ENCODE results near the gene NLK. TPM values are rescaled to one million over a fixed set of nuclear protein-coding genes. Genes with fewer than 3 reads are reported as not detected.

Gene NLK
- total and polyA plus RNA-seq, 2 donors (not counting 1 experiment from before 2014, with no cell fraction given), result 14.4 to 16.1 TPM

- H3K9ac ChIP-seq (ENCODE audit: insufficient read depth, low read length), result no peak overlapping the region
- H3K9me3 ChIP-seq (ENCODE audit: control insufficient read depth, insufficient read depth, low read depth, low read length), result no peaks in the 10 kb centered on the region
- no peaks in the 10 kb centered on the region for H3K4me1 ChIP-seq (ENCODE audit: control insufficient read depth, extremely low read depth, insufficient read depth, low read length)
- H3K27ac ChIP-seq (ENCODE audit: insufficient read depth, low read length), result no peak overlapping the region
- no peak for DNase-seq (ENCODE audit: low read depth in 2 of 2)
- TF ChIP-seq CTCF (conservative IDR thresholded peaks at IDR 0.05 in 1 of 2, IDR thresholded peaks at IDR 0.05 in 1 of 2; ENCODE audit: low read depth in 1 of 2, low read length in 2 of 2) (no peak), EZH2 (IDR thresholded peaks at IDR 0.05; ENCODE audit: low read length, missing control alignments) (no peak)
- H3K4me3 ChIP-seq (replicated peaks in 1 of 4; ENCODE audit: control extremely low read depth in 1 of 4, insufficient read depth in 1 of 4, low read depth in 3 of 4, low read length in 4 of 4), result no peak overlapping the region
- no peak overlapping the region for H3K4me2 ChIP-seq (ENCODE audit: extremely low read depth, insufficient read depth, low read length)
- H3K36me3 ChIP-seq (ENCODE audit: control insufficient read depth, insufficient read depth, low read length), result peaks cover 1% of the 10 kb centered on the region
- no peaks in the 10 kb centered on the region for H3K27me3 ChIP-seq (ENCODE audit: control insufficient read depth, insufficient read depth, low read length)
- no peak overlapping the region for H2AFZ ChIP-seq (ENCODE audit: low read length)
- no peaks in the 10 kb centered on the region for H4K20me1 ChIP-seq (ENCODE audit: control insufficient read depth, extremely low read depth, insufficient read depth, low read length)
- no peaks in the 10 kb centered on the region for H3K79me2 ChIP-seq (ENCODE audit: control insufficient read depth, insufficient read depth, low read length)
Measured at GRCh38 chr17:28199115-28199514, 156.6 kb downstream of the NLK start.

- H4K20me1 ChIP-seq (ENCODE audit: control insufficient read depth, extremely low read depth, insufficient read depth, low read length), result no peaks in the 10 kb centered on the region
- H2AFZ ChIP-seq (ENCODE audit: low read length), result no peak overlapping the region
- H3K4me3 ChIP-seq (replicated peaks in 1 of 4; ENCODE audit: control extremely low read depth in 1 of 4, insufficient read depth in 1 of 4, low read depth in 3 of 4, low read length in 4 of 4), result no peak overlapping the region
- H3K36me3 ChIP-seq (ENCODE audit: control insufficient read depth, insufficient read depth, low read length), result no peaks in the 10 kb centered on the region
- DNase-seq (ENCODE audit: low read depth in 2 of 2), result no peak
- no peaks in the 10 kb centered on the region for H3K4me1 ChIP-seq (ENCODE audit: control insufficient read depth, extremely low read depth, insufficient read depth, low read length)
- no peaks in the 10 kb centered on the region for H3K27me3 ChIP-seq (ENCODE audit: control insufficient read depth, insufficient read depth, low read length)
- H3K9ac ChIP-seq (ENCODE audit: insufficient read depth, low read length), result no peak overlapping the region
- no peaks in the 10 kb centered on the region for H3K79me2 ChIP-seq (ENCODE audit: control insufficient read depth, insufficient read depth, low read length)
- no peak overlapping the region for H3K27ac ChIP-seq (ENCODE audit: insufficient read depth, low read length)
- no peak overlapping the region for H3K4me2 ChIP-seq (ENCODE audit: extremely low read depth, insufficient read depth, low read length)
- no peaks in the 10 kb centered on the region for H3K9me3 ChIP-seq (ENCODE audit: control insufficient read depth, insufficient read depth, low read depth, low read length)
- TF ChIP-seq CTCF (conservative IDR thresholded peaks at IDR 0.05 in 1 of 2, IDR thresholded peaks at IDR 0.05 in 1 of 2; ENCODE audit: low read depth in 1 of 2, low read length in 2 of 2), result no peak
- TF ChIP-seq EZH2 (IDR thresholded peaks at IDR 0.05; ENCODE audit: low read length, missing control alignments), result no peak
Measured at GRCh38 chr17:28199728-28200127, 157.3 kb downstream of the NLK start.

- TF ChIP-seq CTCF (conservative IDR thresholded peaks at IDR 0.05 in 1 of 2, IDR thresholded peaks at IDR 0.05 in 1 of 2; ENCODE audit: low read depth in 1 of 2, low read length in 2 of 2), result no peak
- no peak for TF ChIP-seq EZH2 (IDR thresholded peaks at IDR 0.05; ENCODE audit: low read length, missing control alignments)
- Histone ChIP-seq H3K9me3 (ENCODE audit: control insufficient read depth, insufficient read depth, low read depth, low read length) (no peaks in the 10 kb centered on the region), H4K20me1 (ENCODE audit: control insufficient read depth, extremely low read depth, insufficient read depth, low read length) (no peaks in the 10 kb centered on the region), H2AFZ (ENCODE audit: low read length) (no peak overlapping the region), H3K27me3 (ENCODE audit: control insufficient read depth, insufficient read depth, low read length) (no peaks in the 10 kb centered on the region), H3K27ac (ENCODE audit: insufficient read depth, low read length) (no peak overlapping the region), H3K36me3 (ENCODE audit: control insufficient read depth, insufficient read depth, low read length) (no peaks in the 10 kb centered on the region), H3K79me2 (ENCODE audit: control insufficient read depth, insufficient read depth, low read length) (no peaks in the 10 kb centered on the region), H3K4me2 (ENCODE audit: extremely low read depth, insufficient read depth, low read length) (no peak overlapping the region), H3K4me1 (ENCODE audit: control insufficient read depth, extremely low read depth, insufficient read depth, low read length) (no peaks in the 10 kb centered on the region), H3K4me3 (replicated peaks in 1 of 4; ENCODE audit: control extremely low read depth in 1 of 4, insufficient read depth in 1 of 4, low read depth in 3 of 4, low read length in 4 of 4) (no peak overlapping the region), H3K9ac (ENCODE audit: insufficient read depth, low read length) (no peak overlapping the region)
- DNase-seq (ENCODE audit: low read depth in 2 of 2), result no peak
Measured at GRCh38 chr17:28201315-28201714, 158.8 kb downstream of the NLK start.

Measured in fibroblast of lung (primary cell).